WERI-Rb-1 (cell line): Measurements from ENCODE around the gene SLC22A3.
"Not testable (repeated sequence)": the region's sequence is repeated elsewhere in the genome, so short reads cannot be mapped to it uniquely, and the experiment has no call there.

Source experiments
- DNase-seq: peaks from one replicate; pipeline ENCODE4 v3.0.0-alpha.2; 2020
- H3K27ac ChIP-seq: fragments of 250-450 bp; sonication (Bioruptor Pico); 2 replicates; pipeline ENCODE4 v1.5.1; 2020; ENCODE audit warnings: mild to moderate bottlenecking, moderate library complexity
- H3K27me3 ChIP-seq: fragments of 250-450 bp; sonication (Bioruptor Pico); 2 replicates; pipeline ENCODE4 v1.5.1; 2021; ENCODE audit warnings: mild to moderate bottlenecking, low read depth, moderate library complexity; ENCODE audit not compliant: insufficient read depth, severe bottlenecking
- H3K36me3 ChIP-seq: fragments of 250-450 bp; sonication (Bioruptor Pico); 2 replicates; pipeline ENCODE4 v1.5.1; 2020; ENCODE audit warnings: mild to moderate bottlenecking, moderate library complexity
- H3K4me3 ChIP-seq: 2 replicates; pipeline ENCODE4 v1.5.1; 2011; ENCODE audit warnings: low read depth, mild to moderate bottlenecking, control low read depth, low read length
- H3K9me3 ChIP-seq: fragments of 250-450 bp; sonication (Bioruptor Pico); 2 replicates; pipeline ENCODE4 v1.5.1; 2021; ENCODE audit warnings: mild to moderate bottlenecking, moderate library complexity; ENCODE audit not compliant: severe bottlenecking
- TF ChIP-seq, protein P1 (sequence below): IDR thresholded peaks from 2 replicates; pipeline ENCODE4 v1.5.1; 2011; ENCODE audit warnings: low read depth, mild to moderate bottlenecking, control low read depth, inconsistent platforms, low read length

SLC22A3 gene

DNA sequence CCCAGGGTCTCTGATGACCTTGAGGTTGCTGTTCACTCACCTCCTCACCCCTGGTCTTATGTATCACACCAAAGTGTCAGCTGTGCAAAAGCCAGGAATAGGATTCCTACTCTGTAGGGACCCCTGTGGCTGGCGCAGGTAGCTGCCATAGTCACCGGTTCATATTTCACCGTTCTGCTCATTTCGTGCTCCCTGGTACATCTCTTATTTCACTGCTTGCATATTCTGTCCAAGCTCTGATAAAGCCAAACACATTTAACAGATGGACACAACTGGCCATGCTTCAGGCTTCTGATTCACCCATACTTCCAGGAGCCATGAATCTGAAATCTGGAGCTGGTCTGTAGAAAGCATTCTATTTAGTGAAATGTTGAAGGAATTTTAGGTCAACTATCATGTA, 20.5 kb downstream of the SLC22A3 start:
- TF ChIP-seq, protein P1, sequence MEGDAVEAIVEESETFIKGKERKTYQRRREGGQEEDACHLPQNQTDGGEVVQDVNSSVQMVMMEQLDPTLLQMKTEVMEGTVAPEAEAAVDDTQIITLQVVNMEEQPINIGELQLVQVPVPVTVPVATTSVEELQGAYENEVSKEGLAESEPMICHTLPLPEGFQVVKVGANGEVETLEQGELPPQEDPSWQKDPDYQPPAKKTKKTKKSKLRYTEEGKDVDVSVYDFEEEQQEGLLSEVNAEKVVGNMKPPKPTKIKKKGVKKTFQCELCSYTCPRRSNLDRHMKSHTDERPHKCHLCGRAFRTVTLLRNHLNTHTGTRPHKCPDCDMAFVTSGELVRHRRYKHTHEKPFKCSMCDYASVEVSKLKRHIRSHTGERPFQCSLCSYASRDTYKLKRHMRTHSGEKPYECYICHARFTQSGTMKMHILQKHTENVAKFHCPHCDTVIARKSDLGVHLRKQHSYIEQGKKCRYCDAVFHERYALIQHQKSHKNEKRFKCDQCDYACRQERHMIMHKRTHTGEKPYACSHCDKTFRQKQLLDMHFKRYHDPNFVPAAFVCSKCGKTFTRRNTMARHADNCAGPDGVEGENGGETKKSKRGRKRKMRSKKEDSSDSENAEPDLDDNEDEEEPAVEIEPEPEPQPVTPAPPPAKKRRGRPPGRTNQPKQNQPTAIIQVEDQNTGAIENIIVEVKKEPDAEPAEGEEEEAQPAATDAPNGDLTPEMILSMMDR, result no peak

DNA sequence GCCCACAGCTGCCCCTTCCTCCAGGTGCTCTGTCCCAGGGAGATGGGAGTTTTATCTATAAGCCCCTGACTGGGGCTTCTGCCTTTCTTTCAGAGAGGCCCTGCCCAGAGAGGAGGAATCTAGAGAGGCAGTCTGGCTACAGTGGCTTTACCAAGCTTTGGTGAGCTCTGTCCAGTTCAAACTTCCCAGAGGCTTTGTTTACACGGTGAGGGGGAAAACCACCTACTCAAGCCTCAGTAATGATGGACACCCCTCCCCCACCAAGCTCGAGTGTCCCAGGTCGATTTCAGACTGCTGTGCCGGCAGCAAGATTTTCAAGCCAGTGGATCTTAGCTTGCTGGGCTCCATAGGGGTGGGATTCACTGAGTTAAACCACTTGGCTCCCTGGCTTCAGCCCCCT, 25.4 kb downstream of the SLC22A3 start:
- not testable (repeated sequence) for H3K27ac ChIP-seq, DNase-seq, H3K4me3 ChIP-seq, H3K9me3 ChIP-seq, H3K36me3 ChIP-seq
- H3K27me3 ChIP-seq, result peaks cover 31% of the 10 kb centered on the region

More for the DNA sequence above, 20.5 kb downstream of the SLC22A3 start:
- Histone ChIP-seq H3K27ac (no peak overlapping the region), H3K36me3 (no peaks in the 10 kb centered on the region), H3K27me3 (peaks cover 37% of the 10 kb centered on the region), H3K4me3 (no peak overlapping the region), H3K9me3 (peaks cover 3% of the 10 kb centered on the region)
- DNase-seq, result no peak

DNA sequence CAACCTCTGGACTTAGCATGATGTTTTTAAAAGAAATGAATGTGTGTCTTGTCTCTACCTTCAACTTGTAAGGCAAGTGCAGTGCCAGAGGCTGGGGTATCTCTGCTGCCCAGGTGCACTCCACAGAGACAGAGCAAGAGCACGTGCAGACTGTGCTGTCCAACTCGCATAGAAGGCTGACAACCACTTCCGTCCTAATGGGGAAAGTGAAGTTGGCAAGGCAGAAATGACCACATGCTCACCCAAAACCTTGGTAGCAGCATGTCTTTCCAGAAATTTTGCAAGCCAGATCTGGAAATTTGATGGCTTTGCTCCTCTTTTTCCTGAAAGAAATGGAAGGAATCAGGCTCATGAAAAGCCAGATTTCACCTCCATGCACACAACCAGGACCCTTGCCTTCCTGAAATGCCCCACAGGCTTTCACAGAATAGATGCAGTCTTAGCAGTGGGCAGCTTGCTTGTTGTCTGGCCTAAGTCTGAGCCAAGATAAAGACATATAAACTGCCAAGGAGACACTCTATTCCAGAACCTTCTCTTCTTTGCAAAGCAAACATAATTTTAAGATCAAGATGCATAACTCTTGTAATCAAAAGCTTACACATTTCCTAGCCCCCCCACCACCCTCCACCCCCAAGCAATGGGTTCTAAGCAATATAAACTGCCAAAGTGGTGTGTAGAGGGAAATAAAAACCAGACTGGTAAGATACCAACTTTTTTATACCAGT, 26.8 kb downstream of the SLC22A3 start:
- Histone ChIP-seq H3K36me3 (no peaks in the 10 kb centered on the region), H3K27ac (no peak overlapping the region), H3K4me3 (no peak overlapping the region), H3K9me3 (peaks cover 3% of the 10 kb centered on the region), H3K27me3 (peaks cover 31% of the 10 kb centered on the region)
- TF ChIP-seq, protein P1, result no peak
- no peak for DNase-seq

DNA sequence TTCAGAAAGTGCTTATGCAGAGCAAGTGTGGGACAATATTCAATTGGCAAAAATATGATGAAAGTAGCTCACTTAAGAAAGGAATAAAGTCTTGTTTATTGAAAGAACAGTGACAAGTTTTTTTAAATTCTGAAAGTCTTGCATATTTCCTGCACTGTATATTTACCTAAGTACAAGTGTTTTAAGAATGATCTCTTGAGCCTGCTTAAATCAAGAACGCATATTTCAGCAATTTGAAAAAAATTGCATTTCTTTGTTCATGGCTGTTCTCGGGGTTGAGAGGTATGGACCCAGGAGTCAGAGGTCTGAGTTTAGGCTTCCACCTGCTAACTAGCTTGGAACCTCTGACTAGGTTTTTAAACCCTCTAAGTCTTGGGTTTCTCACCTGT, 27.4 kb downstream of the SLC22A3 start:
- H3K36me3 ChIP-seq, result no peaks in the 10 kb centered on the region
- no peak overlapping the region for H3K27ac ChIP-seq
- H3K9me3 ChIP-seq, result peaks cover 3% of the 10 kb centered on the region
- H3K4me3 ChIP-seq, result no peak overlapping the region
- peaks cover 30% of the 10 kb centered on the region for H3K27me3 ChIP-seq
- TF ChIP-seq, protein P1, result no peak
- DNase-seq, result no peak

DNA sequence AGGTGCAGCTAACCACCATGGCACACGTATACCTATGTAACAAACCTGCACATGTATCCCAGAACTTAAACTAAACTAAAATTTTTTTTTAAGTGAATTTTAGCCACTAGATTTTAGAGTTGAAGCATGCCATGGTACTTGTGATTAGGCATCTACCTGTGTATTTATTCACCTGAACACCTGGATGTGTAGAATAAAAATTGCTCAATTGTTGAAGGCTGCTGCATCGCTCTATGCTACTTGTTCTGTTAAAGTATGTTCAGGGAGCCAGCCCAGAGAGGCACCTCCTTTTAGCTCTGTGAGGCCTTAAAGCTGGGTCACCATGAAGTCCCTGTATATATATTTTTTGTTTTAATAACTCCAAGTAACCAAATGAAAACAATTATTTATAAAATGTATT, 28.3 kb downstream of the SLC22A3 start:
- Histone ChIP-seq H3K27ac (no peak overlapping the region), H3K27me3 (peaks cover 31% of the 10 kb centered on the region), H3K4me3 (no peak overlapping the region), H3K36me3 (no peaks in the 10 kb centered on the region), H3K9me3 (peaks cover 1% of the 10 kb centered on the region)
- TF ChIP-seq, protein P1, result no peak
- DNase-seq, result no peak

DNA sequence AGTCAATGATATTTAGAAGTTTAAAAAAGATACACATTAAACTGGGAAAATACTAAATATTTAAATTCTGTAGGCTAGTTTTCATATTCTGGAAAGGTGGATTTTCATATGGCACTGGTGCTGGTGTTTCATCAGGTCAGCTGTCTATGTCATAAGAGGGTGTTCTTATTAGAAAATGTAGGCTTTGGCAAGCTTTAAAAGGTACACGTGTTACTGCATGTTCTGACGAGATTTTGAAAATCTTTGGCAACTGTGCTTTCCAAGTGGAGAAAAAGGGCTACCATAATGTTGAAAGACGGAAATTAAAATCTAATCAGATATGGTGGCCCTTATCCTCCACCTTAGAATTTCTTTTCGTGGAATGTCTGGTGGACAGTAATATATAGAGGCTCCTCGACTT, 30.0 kb downstream of the SLC22A3 start:
- no peaks in the 10 kb centered on the region for H3K36me3 ChIP-seq
- TF ChIP-seq, protein P1, result no peak

More for the DNA sequence above, 30.0 kb downstream of the SLC22A3 start:
- H3K9me3 ChIP-seq, result no peaks in the 10 kb centered on the region
- H3K4me3 ChIP-seq, result no peak overlapping the region
- DNase-seq, result no peak
- peaks cover 36% of the 10 kb centered on the region for H3K27me3 ChIP-seq
- H3K27ac ChIP-seq, result no peak overlapping the region
